HepG2 (cell line): ENCODE data around the gene GDPGP1. TPM values are rescaled to one million over a fixed set of nuclear protein-coding genes. Genes with fewer than 3 reads are reported as not detected.

Source experiments
- ARNT ChIP-seq: fragments of 450-650 bp; IDR thresholded peaks from 2 replicates; pipeline ENCODE4 v1.6.1; 2017
- ATF1 ChIP-seq: IDR thresholded peaks from 2 replicates; pipeline ENCODE4 v1.6.1; 2016; ENCODE audit warnings: mild to moderate bottlenecking, control low read depth
- ATF7 ChIP-seq, 2 experiments: fragments of 450-650 bp in 1 of 2; sonication (generic) in 1 of 2; formaldehyde crosslinking in 1 of 2; IDR thresholded peaks; 2 replicates each; pipeline versions ENCODE4 v1.4.0 to v1.6.1; 2016 to 2020; ENCODE audit warnings: antibody characterized with exemption in 1 of 2, mild to moderate bottlenecking in 1 of 2, missing genetic modification reagents in 1 of 2
- KLF15 ChIP-seq: sonication (generic); formaldehyde crosslinking; IDR thresholded peaks from 2 replicates; pipeline ENCODE4 v1.8.1; 2023; ENCODE audit warnings: borderline replicate concordance, mild to moderate bottlenecking, inconsistent platforms, missing genetic modification reagents, mixed read lengths
- MAZ ChIP-seq, 2 experiments: sonication (generic) in 1 of 2; formaldehyde crosslinking in 1 of 2; IDR thresholded peaks; 2 replicates each; pipeline versions ENCODE4 v1.5.0 to v1.6.1; 2012 to 2020; ENCODE audit warnings: low read depth in 2 of 2, mild to moderate bottlenecking in 2 of 2, borderline replicate concordance in 1 of 2, improper control_type of control experiment in 1 of 2, low read length in 1 of 2, missing genetic modification reagents in 1 of 2, moderate library complexity in 1 of 2
- NFIB ChIP-seq: sonication (generic); formaldehyde crosslinking; IDR thresholded peaks from 2 replicates; pipeline ENCODE4 v1.9.0; 2021; ENCODE audit warnings: missing genetic modification reagents, mild to moderate bottlenecking, borderline replicate concordance
- NPAS2 ChIP-seq: sonication (generic); formaldehyde crosslinking; IDR thresholded peaks from 2 replicates; pipeline ENCODE4 v1.8.0; 2022; ENCODE audit warnings: mild to moderate bottlenecking, missing genetic modification reagents, borderline replicate concordance
- PAX8 ChIP-seq: sonication (generic); formaldehyde crosslinking; IDR thresholded peaks from 2 replicates; pipeline ENCODE4 v1.8.0; 2022; ENCODE audit warnings: mild to moderate bottlenecking, missing genetic modification reagents, borderline replicate concordance
- PHF8 ChIP-seq: sonication (generic); formaldehyde crosslinking; IDR thresholded peaks from 2 replicates; pipeline ENCODE4 v1.5.0; 2020; ENCODE audit warnings: missing genetic modification reagents
- SNAPC2 ChIP-seq: sonication (generic); formaldehyde crosslinking; IDR thresholded peaks from 2 replicates; pipeline ENCODE4 v1.8.1; 2022; ENCODE audit warnings: mild to moderate bottlenecking, missing genetic modification reagents
- STAT5B ChIP-seq: sonication (generic); formaldehyde crosslinking; IDR thresholded peaks from 2 replicates; pipeline ENCODE4 v1.4.0; 2020; ENCODE audit warnings: missing genetic modification reagents
- THAP11 ChIP-seq: IDR thresholded peaks from 2 replicates; pipeline ENCODE4 v1.6.1; 2016; ENCODE audit warnings: missing biosample characterization, missing genetic modification reagents
- YEATS4 ChIP-seq: sonication (generic); formaldehyde crosslinking; IDR thresholded peaks from 2 replicates; pipeline ENCODE4 v1.4.0; 2020; ENCODE audit warnings: missing genetic modification reagents, borderline replicate concordance
- ZNF12 ChIP-seq: sonication (generic); formaldehyde crosslinking; IDR thresholded peaks from 2 replicates; pipeline ENCODE4 v1.5.0; 2020; ENCODE audit warnings: missing genetic modification reagents
- ZNF891 ChIP-seq: sonication (generic); formaldehyde crosslinking; IDR thresholded peaks from 2 replicates; pipeline ENCODE4 v1.5.0; 2020; ENCODE audit warnings: mild to moderate bottlenecking, missing genetic modification reagents
- polyA plus RNA-seq, 8 experiments: library from polyadenylated mRNA; depleted of rRNA in 3 of 8; stranded (reverse) in 7 of 8; unstranded in 1 of 8; fragments of >200 nt; fragmentation: Illumina TruSeq in 4 of 8; extraction: Trizol in 4 of 8; gene quantifications; 2 replicates each; pipeline versions ENCODE4 v1.2.1 to v1.2.3, GENCODE V29; 2011 to 2016; ENCODE audit warnings: low read depth in 4 of 8, missing spikeins in 1 of 8, mixed read lengths in 1 of 8; ENCODE audit not compliant: insufficient read depth in 1 of 8
- total RNA-seq, 5 experiments: library from RNA; depleted of rRNA; stranded (reverse); fragments of >200 nt; fragmentation: Illumina TruSeq; extraction: Trizol; gene quantifications; 2 replicates each; pipeline ENCODE4 v1.2.3, GENCODE V29; 2016; ENCODE audit warnings: low read depth in 1 of 5
- TF ChIP-seq, protein P1 (sequence below): sonication (generic); formaldehyde crosslinking; IDR thresholded peaks from 2 replicates; pipeline ENCODE4 v1.5.0; 2020; ENCODE audit warnings: mild to moderate bottlenecking, missing genetic modification reagents, borderline replicate concordance
- TF ChIP-seq, protein P2 (sequence below): sonication (generic); formaldehyde crosslinking; IDR thresholded peaks from 2 replicates; pipeline ENCODE4 v1.4.0; 2020; ENCODE audit warnings: missing genetic modification reagents
- TF ChIP-seq, protein P3 (sequence below): sonication (generic); formaldehyde crosslinking; IDR thresholded peaks from 2 replicates; pipeline ENCODE4 v1.4.0; 2020; ENCODE audit warnings: mild to moderate bottlenecking, missing genetic modification reagents
- TF ChIP-seq, protein P4 (sequence below): sonication (generic); formaldehyde crosslinking; IDR thresholded peaks from 2 replicates; pipeline ENCODE4 v1.4.0; 2020; ENCODE audit warnings: mild to moderate bottlenecking, low read depth, missing genetic modification reagents

GDPGP1 gene
- total and polyA plus RNA-seq, 2 of the 13 experiments (the other 11 are each of a cell fraction or from before 2014, with no cell fraction given): 1.5 to 4.3 TPM

DNA sequence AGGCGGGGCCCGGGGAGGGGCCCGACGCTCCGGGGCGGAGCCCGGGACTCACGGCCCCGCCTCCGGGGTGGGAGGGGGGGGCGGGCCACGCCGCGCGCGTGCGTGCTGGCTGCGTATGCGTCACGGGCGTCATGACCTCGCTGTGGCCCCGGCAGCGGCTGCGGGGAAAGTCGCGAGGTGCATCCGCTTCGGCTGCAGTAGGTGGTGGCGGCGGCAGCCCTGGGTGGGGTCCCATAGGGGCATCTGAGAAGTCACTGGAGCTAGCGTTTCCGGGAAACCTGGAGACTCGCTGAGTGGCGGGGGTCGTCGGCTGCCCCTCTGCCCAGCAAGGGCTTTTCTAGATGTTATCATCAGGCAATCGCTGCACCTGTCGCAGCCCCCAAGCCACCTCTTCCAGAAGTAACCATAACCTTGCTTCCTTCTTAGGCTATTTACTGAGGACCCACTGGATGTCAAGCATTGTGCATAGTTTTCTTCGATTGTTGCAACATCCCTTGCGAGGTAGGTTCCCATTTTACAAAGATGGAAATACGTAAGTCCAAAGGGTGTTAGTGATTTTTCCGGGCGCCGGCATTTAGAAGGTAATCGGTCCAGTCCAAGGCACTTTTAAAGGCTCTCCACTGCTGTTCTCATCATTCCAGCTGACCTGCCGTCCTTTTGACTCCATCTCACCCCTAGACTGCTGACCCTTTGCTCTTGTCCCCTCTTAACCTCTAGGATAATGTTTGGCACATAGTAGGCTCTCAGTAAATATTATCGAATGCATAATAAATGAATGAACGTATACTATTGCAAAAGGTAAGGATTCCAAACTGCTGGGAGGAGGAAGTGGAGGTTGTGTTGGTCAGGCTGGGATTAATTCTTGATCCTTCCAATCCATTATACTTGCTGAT is at the start of gene GDPGP1 (continued):
- TF ChIP-seq, protein P1, sequence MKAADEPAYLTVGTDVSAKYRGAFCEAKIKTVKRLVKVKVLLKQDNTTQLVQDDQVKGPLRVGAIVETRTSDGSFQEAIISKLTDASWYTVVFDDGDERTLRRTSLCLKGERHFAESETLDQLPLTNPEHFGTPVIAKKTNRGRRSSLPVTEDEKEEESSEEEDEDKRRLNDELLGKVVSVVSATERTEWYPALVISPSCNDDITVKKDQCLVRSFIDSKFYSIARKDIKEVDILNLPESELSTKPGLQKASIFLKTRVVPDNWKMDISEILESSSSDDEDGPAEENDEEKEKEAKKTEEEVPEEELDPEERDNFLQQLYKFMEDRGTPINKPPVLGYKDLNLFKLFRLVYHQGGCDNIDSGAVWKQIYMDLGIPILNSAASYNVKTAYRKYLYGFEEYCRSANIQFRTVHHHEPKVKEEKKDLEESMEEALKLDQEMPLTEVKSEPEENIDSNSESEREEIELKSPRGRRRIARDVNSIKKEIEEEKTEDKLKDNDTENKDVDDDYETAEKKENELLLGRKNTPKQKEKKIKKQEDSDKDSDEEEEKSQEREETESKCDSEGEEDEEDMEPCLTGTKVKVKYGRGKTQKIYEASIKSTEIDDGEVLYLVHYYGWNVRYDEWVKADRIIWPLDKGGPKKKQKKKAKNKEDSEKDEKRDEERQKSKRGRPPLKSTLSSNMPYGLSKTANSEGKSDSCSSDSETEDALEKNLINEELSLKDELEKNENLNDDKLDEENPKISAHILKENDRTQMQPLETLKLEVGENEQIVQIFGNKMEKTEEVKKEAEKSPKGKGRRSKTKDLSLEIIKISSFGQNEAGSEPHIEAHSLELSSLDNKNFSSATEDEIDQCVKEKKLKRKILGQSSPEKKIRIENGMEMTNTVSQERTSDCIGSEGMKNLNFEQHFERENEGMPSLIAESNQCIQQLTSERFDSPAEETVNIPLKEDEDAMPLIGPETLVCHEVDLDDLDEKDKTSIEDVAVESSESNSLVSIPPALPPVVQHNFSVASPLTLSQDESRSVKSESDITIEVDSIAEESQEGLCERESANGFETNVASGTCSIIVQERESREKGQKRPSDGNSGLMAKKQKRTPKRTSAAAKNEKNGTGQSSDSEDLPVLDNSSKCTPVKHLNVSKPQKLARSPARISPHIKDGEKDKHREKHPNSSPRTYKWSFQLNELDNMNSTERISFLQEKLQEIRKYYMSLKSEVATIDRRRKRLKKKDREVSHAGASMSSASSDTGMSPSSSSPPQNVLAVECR (CRISPR knock-in tag): no peak; the same call in 1 of the 2 replicates
- TF ChIP-seq NPAS2 (CRISPR knock-in tag) (no peak), ZNF12 (CRISPR knock-in tag) (0 out of 2 replicates have a peak, but pooled peaks have one; percentile 55), ZNF891 (CRISPR knock-in tag) (no peak; the same call in 1 of the 2 replicates), ATF1 (CRISPR knock-in tag) (no peak), SNAPC2 (no peak; the same call in 1 of the 2 replicates), NFIB (CRISPR knock-in tag) (no peak), MAZ (IDR thresholded peaks at IDR 0.05; ENCODE audit: borderline replicate concordance, low read depth, low read length) (no peak; the same call in none of the 2 replicates), MAZ (CRISPR knock-in tag; IDR thresholded peaks at IDR 0.05; ENCODE audit: low read depth) (peak; percentile 18; the same call in 1 of the 2 replicates), YEATS4 (CRISPR knock-in tag) (no peak), PHF8 (CRISPR knock-in tag) (peak; percentile 39; the same call in 1 of the 2 replicates), KLF15 (CRISPR knock-in tag) (no peak), THAP11 (peak; percentile 33; the same call in 1 of the 2 replicates), ARNT (no peak), STAT5B (CRISPR knock-in tag) (no peak), ATF7 (IDR thresholded peaks at IDR 0.05) (no peak), ATF7 (CRISPR knock-in tag; IDR thresholded peaks at IDR 0.05) (no peak), PAX8 (CRISPR knock-in tag) (no peak)
- TF ChIP-seq, protein P2, sequence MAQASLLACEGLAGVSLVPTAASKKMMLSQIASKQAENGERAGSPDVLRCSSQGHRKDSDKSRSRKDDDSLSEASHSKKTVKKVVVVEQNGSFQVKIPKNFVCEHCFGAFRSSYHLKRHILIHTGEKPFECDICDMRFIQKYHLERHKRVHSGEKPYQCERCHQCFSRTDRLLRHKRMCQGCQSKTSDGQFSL: no peak
- TF ChIP-seq, protein P3, sequence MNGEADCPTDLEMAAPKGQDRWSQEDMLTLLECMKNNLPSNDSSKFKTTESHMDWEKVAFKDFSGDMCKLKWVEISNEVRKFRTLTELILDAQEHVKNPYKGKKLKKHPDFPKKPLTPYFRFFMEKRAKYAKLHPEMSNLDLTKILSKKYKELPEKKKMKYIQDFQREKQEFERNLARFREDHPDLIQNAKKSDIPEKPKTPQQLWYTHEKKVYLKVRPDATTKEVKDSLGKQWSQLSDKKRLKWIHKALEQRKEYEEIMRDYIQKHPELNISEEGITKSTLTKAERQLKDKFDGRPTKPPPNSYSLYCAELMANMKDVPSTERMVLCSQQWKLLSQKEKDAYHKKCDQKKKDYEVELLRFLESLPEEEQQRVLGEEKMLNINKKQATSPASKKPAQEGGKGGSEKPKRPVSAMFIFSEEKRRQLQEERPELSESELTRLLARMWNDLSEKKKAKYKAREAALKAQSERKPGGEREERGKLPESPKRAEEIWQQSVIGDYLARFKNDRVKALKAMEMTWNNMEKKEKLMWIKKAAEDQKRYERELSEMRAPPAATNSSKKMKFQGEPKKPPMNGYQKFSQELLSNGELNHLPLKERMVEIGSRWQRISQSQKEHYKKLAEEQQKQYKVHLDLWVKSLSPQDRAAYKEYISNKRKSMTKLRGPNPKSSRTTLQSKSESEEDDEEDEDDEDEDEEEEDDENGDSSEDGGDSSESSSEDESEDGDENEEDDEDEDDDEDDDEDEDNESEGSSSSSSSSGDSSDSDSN: no peak
- TF ChIP-seq, protein P4, sequence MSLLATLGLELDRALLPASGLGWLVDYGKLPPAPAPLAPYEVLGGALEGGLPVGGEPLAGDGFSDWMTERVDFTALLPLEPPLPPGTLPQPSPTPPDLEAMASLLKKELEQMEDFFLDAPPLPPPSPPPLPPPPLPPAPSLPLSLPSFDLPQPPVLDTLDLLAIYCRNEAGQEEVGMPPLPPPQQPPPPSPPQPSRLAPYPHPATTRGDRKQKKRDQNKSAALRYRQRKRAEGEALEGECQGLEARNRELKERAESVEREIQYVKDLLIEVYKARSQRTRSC (CRISPR knock-in tag): 0 out of 2 replicates have a peak, but pooled peaks have one; percentile 35
